Stimulated activated CD8-positive, alpha-beta memory T cell treated with anti-CD3 and anti-CD28 coated beads, Interleukin-7, amount 100 ng/mL, for 4 hours (primary cell): ENCODE results near the gene KDM2B.

Source experiments
- DNase-seq, 2 donors: peaks; one replicate each; pipeline ENCODE4 v3.0.0-alpha.2; 2020; ENCODE audit warnings: low read depth in 2 of 2

KDM2B gene

GRCh38 chr12:121530600-121531355 is 50.0 kb downstream of the KDM2B start:
- DNase-seq, result peak; percentile 82 to 88

- DNase-seq, result no peak
Measured at GRCh38 chr12:121529184-121529583, 51.6 kb downstream of the KDM2B start.

GRCh38 chr12:121525411-121525810 is 55.4 kb downstream of the KDM2B start:
- no peak for DNase-seq

- DNase-seq, result no peak
Measured at GRCh38 chr12:121524196-121524916, 56.5 kb downstream of the KDM2B start.

- DNase-seq, result no peak
Measured at GRCh38 chr12:121523741-121524140, 57.1 kb downstream of the KDM2B start.

GRCh38 chr12:121522971-121523370 is 57.9 kb downstream of the KDM2B start:
- no peak for DNase-seq

GRCh38 chr12:121520586-121521086 is 60.2 kb downstream of the KDM2B start:
- DNase-seq, result no peak

DNA sequence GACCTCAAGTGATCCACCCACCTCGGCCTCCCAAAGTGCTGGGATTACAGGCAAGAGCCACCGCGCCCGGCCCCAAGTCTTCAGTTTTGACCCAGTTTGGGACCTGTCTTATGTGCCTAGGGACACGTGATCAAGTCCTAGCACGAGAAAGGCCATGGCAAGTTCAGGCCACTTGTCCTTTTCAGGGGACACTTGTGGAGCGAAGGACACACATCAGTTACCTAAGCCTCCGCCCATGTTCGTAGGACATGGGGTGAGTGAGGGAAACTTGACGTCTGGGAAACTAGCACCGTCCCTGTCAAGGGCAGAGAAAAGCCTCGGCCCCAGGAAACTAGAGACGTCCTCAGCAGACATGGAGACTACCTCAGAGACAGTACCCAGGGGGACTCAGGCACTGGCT is 60.7 kb downstream of the KDM2B start:
- no peak for DNase-seq

GRCh38 chr12:121519227-121519626 is 61.6 kb downstream of the KDM2B start:
- no peak for DNase-seq

DNA sequence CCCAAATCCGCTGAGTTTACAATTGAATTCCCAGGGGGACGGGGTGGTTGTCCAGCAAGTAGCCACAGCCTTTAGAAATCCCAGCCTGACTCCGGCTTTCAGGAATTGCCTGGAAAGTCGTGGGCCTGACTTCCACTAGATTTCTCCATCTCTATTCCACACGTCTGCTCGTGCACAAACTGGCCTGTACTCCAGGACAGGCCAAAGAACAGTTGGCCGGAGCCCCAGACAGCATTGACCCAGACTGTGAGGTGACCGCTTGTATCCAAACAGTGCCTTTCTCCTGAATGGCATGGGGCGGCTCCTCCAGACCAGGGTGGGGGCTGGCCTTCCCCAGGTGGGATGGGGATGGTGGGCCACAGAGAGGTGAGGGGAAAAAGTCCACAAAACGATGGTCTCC is 62.2 kb downstream of the KDM2B start:
- no peak for DNase-seq

DNA sequence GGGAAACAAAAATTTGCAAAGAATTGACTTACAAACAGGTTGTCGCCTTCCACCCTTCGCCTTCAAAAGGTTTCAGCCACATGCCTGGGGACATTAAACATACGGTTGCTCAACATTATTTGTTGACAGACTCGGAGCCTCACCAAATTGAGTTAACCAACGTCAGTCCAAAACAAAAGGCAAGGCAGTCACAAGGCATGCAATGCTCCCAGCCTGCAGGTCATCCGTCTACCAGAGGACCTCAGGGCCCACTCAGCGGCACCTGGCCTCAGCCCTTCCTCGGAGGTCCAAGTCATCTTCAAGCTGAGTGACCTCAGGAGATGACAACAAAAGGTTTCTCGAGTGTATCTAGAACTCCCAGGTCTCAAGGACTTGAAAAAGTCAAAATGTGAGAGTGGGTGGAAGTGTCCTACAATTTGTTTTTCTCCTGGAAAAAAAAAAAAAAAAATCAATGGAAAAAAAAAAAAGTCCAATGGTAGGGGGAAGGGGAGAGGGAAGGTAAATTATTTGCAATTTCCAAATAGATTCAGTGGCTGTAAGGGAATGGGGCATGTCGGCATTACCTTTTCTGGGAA is 64.3 kb downstream of the KDM2B start:
- DNase-seq, result no peak

GRCh38 chr12:121515615-121516014 is 65.2 kb downstream of the KDM2B start:
- DNase-seq, result no peak

DNA sequence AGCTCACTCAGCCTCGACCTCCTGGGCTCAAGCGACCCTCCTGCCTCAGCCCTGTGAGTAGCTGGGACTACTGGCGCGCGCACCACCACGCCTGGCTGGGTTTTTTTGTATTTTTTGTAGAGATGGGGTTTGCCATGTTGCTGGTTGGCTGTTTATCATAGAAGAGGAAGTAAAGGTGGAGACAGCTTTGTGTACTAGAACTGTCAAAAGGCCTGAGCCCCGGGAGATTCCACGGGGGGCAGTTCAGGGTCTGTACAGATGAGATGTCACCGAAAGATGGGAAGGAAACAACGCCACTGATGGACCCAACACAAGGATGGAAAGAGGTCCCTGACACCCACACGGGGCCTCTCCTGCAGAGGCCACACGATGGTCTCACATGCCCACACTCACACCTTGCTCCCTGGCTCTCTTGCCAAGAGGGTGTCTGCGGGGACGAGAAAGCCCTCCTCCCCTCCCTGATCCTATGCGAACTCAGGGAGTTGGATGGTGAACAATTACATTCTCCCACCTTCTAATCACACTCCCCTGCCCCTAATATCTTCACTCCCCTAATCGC is 66.6 kb downstream of the KDM2B start:
- DNase-seq, result no peak

GRCh38 chr12:121513464-121514183 is 67.2 kb downstream of the KDM2B start:
- no peak for DNase-seq

- no peak for DNase-seq
Measured at GRCh38 chr12:121512561-121512960, 68.3 kb downstream of the KDM2B start.

DNA sequence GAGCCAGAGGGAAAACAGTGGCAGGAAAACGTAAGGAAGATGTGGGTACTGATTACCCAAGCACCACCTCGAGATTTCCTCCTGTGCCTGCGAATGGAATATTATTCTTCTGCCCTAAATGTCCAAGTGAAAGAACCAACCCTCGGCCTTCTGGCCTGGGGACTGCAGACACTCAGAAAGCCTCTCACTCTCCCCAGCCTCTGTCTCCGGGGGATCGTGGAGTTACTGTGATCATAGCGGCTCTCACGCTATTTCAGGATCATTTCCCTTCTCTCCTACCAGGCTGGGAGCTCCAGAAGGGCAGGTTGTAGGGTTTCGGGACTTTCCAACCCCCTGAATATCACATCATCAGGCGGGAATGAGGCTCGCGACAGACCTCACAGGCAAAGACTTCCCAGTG is 68.9 kb downstream of the KDM2B start:
- DNase-seq, result no peak

DNA sequence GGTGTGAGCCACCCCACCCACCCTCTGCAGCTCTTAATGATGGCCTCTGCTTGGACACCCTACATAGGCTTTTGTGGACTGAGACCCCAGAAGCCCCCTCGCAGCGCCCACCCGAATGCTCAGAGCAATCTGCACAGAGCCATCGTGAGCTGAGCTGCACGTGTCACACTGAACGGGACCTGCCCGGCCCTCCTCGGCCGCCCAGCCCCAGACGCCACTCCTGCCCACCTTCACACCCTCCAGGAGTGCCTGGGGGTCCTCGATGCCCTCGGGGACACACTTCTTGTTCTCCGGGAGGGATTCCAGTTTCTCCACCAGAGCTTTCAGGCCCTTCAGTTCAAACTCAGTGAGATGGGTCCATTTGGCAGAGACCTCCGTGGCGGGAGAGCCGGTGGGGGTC is 71.5 kb downstream of the KDM2B start:
- DNase-seq, result no peak

GRCh38 chr12:121508533-121508932 is 72.3 kb downstream of the KDM2B start:
- DNase-seq, result no peak

- DNase-seq, result no peak
Measured at GRCh38 chr12:121507984-121508383, 72.8 kb downstream of the KDM2B start.

- DNase-seq, result no peak
Measured at GRCh38 chr12:121507245-121507644, 73.6 kb downstream of the KDM2B start.

GRCh38 chr12:121505513-121505912 is 75.3 kb downstream of the KDM2B start:
- no peak for DNase-seq

GRCh38 chr12:121504505-121504904 is 76.3 kb downstream of the KDM2B start:
- DNase-seq, result no peak
